Erythroblast (primary cell): ENCODE measurements around the gene RFC5.
"Not testable (repeated sequence)": the region's sequence is repeated elsewhere in the genome, so short reads cannot be mapped to it uniquely, and the experiment has no call there.

Experiments
- GATA1 ChIP-seq: IDR thresholded peaks from 2 replicates; pipeline ENCODE4 v1.6.1; 2011; ENCODE audit warnings: low read depth, mild to moderate bottlenecking, control low read depth, low read length, moderate library complexity
- POLR2A ChIP-seq: IDR thresholded peaks from 2 replicates; pipeline ENCODE4 v1.6.1; 2011; ENCODE audit warnings: mild to moderate bottlenecking, low read length

- not testable (repeated sequence) for TF ChIP-seq POLR2A, GATA1
Measured at GRCh38 chr12:117999806-118000205, 16.7 kb upstream of the RFC5 start.
